Panc1 (cell line): Measurements from ENCODE around the gene NFATC1.

Experiments used
- CTCF ChIP-seq: fragments of 450-650 bp; IDR thresholded peaks from 2 replicates; pipeline ENCODE4 v1.5.1; 2017; ENCODE audit warnings: mild to moderate bottlenecking
- POLR2AphosphoS5 ChIP-seq: IDR thresholded peaks from 2 replicates; pipeline ENCODE4 v1.6.1; 2012; ENCODE audit warnings: mild to moderate bottlenecking, low read depth, low read length, moderate library complexity
- SIN3A ChIP-seq: IDR thresholded peaks from 2 replicates; pipeline ENCODE4 v1.6.1; 2012; ENCODE audit warnings: low read depth, mild to moderate bottlenecking, low read length, moderate library complexity, borderline replicate concordance; ENCODE audit not compliant: insufficient read depth
- TCF7L2 ChIP-seq: IDR thresholded peaks from 2 replicates; pipeline ENCODE4 v1.6.1; 2011; ENCODE audit warnings: mild to moderate bottlenecking, low read depth, low read length, inconsistent platforms
- TF ChIP-seq, protein P1 (sequence below), 2 experiments: IDR thresholded peaks; 2 replicates each; pipeline ENCODE4 v1.6.1; 2011 to 2012; ENCODE audit warnings: low read depth in 2 of 2, control low read depth in 1 of 2, low read length in 1 of 2, mild to moderate bottlenecking in 1 of 2, moderate library complexity in 1 of 2; ENCODE audit not compliant: insufficient read depth in 1 of 2

GRCh38 chr18:79427368-79428225 lies 31.9 kb downstream of the NFATC1 start:
- TF ChIP-seq CTCF (no peak), POLR2AphosphoS5 (no peak), SIN3A (no peak), TCF7L2 (no peak)
- TF ChIP-seq, protein P1, sequence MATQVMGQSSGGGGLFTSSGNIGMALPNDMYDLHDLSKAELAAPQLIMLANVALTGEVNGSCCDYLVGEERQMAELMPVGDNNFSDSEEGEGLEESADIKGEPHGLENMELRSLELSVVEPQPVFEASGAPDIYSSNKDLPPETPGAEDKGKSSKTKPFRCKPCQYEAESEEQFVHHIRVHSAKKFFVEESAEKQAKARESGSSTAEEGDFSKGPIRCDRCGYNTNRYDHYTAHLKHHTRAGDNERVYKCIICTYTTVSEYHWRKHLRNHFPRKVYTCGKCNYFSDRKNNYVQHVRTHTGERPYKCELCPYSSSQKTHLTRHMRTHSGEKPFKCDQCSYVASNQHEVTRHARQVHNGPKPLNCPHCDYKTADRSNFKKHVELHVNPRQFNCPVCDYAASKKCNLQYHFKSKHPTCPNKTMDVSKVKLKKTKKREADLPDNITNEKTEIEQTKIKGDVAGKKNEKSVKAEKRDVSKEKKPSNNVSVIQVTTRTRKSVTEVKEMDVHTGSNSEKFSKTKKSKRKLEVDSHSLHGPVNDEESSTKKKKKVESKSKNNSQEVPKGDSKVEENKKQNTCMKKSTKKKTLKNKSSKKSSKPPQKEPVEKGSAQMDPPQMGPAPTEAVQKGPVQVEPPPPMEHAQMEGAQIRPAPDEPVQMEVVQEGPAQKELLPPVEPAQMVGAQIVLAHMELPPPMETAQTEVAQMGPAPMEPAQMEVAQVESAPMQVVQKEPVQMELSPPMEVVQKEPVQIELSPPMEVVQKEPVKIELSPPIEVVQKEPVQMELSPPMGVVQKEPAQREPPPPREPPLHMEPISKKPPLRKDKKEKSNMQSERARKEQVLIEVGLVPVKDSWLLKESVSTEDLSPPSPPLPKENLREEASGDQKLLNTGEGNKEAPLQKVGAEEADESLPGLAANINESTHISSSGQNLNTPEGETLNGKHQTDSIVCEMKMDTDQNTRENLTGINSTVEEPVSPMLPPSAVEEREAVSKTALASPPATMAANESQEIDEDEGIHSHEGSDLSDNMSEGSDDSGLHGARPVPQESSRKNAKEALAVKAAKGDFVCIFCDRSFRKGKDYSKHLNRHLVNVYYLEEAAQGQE (IDR thresholded peaks at IDR 0.05; ENCODE audit: insufficient read depth in 1 of 2, low read depth in 2 of 2, low read length in 1 of 2) = no peak
